RWPE2 (cell line): ENCODE measurements around the gene ADIRF.

Experiments
- ATAC-seq: fragments of 200-7000 bp; cut with Tn5 transposase; 3 replicates; pipeline ENCODE4 v1.9.1; 2021; ENCODE audit warnings: low read depth
- DNase-seq: peaks from one replicate; pipeline ENCODE4 v3.0.0-alpha.2; 2020; ENCODE audit warnings: low spot score
- H3K27ac ChIP-seq: fragments of 450-650 bp; 2 replicates; pipeline ENCODE4 v1.5.1; 2017; ENCODE audit warnings: mild to moderate bottlenecking; ENCODE audit not compliant: poor library complexity, severe bottlenecking
- H3K27me3 ChIP-seq: fragments of 250-450 bp; sonication (Bioruptor Pico); 2 replicates; pipeline ENCODE4 v1.5.1; 2021; ENCODE audit warnings: mild to moderate bottlenecking, moderate library complexity; ENCODE audit not compliant: insufficient read depth, poor library complexity, severe bottlenecking
- H3K36me3 ChIP-seq: fragments of 250-450 bp; sonication (Bioruptor Pico); 2 replicates; pipeline ENCODE4 v1.5.1; 2020; ENCODE audit warnings: low read depth, mild to moderate bottlenecking, moderate library complexity
- H3K4me1 ChIP-seq: fragments of 250-450 bp; sonication (Bioruptor Pico); 2 replicates; pipeline ENCODE4 v1.5.1; 2021; ENCODE audit warnings: mild to moderate bottlenecking, moderate library complexity; ENCODE audit not compliant: insufficient read depth, poor library complexity, severe bottlenecking
- H3K4me3 ChIP-seq: fragments of 250-450 bp; sonication (Bioruptor Pico); 2 replicates; pipeline ENCODE4 v1.5.1; 2021; ENCODE audit warnings: mild to moderate bottlenecking, moderate library complexity; ENCODE audit not compliant: severe bottlenecking
- H3K9me3 ChIP-seq: fragments of 250-450 bp; sonication (Bioruptor Pico); 2 replicates; pipeline ENCODE4 v1.5.1; 2021; ENCODE audit warnings: mild to moderate bottlenecking, moderate library complexity; ENCODE audit not compliant: severe bottlenecking
- CTCF ChIP-seq: fragments of 450-650 bp; IDR thresholded peaks from one replicate; pipeline ENCODE4 v1.5.1; 2017; ENCODE audit warnings: mild to moderate bottlenecking, moderate library complexity; ENCODE audit not compliant: poor library complexity, severe bottlenecking

The ADIRF gene

DNA sequence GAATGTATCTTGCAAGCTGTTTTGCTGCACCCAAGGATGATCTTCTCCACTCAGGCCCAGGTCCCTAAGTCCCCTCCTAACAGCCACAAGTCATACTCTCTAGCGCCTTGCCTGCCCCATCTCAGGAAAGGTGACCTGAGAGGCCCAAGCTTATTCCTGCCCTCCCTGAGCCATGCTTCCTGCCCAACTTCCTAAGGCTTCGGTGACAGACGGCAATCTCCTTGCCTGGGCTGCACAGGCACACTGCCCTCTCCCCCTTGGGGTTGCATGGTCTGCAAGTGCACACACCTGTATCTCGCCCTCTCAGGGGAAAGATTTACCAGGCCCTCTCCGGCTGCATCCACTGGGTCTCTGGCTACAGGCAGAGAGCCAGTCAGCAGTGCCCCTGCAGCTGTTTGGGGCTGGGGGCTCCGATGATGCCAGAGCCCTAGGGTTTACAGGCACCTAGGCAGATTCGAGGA, 771 bp upstream of the ADIRF start:
- Histone ChIP-seq H3K4me1 (peaks cover 21% of the 10 kb centered on the region), H3K36me3 (no peaks in the 10 kb centered on the region; the same call in 1 of the 2 replicates), H3K9me3 (no peaks in the 10 kb centered on the region), H3K4me3 (no peak overlapping the region), H3K27ac (peak overlapping the region; percentile 92), H3K27me3 (no peaks in the 10 kb centered on the region)
- DNase-seq (no peak), ATAC-seq (no peak)
- no peak for TF ChIP-seq CTCF

DNA sequence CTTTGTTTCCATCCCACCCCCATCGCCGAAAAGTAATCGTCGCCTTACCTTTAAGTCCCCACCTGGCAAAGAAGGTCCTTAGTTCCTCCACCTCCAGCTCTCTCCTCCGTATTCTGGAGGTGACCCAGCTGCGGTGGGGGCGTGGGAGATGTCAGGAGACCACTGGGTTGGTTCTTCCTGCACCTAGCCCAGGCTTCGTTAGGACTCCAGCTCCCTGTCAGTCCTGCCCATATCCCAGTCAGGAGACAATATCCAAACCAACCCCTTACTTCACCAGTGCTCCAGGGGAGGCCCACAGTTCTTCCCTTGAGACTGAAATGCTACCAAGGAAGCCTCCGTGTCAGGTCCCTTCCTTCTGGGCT, 693 bp downstream of the ADIRF start:
- Histone ChIP-seq H3K27me3 (no peaks in the 10 kb centered on the region), H3K27ac (peak overlapping the region; percentile 92), H3K4me3 (peak overlapping the region; percentile 53), H3K4me1 (peaks cover 21% of the 10 kb centered on the region), H3K9me3 (no peaks in the 10 kb centered on the region), H3K36me3 (no peaks in the 10 kb centered on the region; the same call in 1 of the 2 replicates)
- DNase-seq (no peak), ATAC-seq (no peak)
- TF ChIP-seq CTCF = no peak

DNA sequence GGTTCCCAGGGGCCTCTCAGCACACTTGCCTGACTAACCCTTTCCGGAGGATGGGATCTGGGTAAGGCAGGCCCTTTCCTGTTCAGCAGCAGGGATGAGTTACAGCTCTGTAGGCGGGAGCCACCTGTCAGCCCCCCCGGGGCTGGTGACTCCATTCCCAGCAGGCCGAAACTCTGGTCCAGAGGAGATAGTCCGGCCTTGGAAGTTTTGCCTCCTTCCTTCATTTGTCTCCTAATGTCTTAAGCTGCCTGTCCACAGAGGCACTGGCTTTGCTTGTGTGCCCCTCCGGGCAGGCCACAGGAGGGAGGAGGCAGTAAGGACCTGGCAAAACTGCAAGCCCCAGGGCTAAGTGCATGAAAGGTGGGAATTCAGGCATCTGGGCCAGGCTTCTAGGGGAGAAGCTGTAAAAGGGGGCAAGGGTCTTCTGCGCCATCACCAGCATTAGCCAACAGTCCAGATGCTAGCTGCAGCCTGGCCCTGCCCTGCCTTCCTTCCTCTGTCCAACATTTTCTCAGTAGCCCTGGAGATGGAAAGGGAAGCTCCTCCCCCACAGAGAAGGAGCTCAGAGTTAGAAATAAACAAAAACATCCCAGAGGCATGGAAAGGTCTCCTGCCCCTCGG, 1.2 kb downstream of the ADIRF start:
- DNase-seq = no peak
- ATAC-seq = peak; percentile 46
- peaks cover 27% of the 10 kb centered on the region for H3K4me1 ChIP-seq
- peak overlapping the region; percentile 53 for H3K4me3 ChIP-seq
- H3K9me3 ChIP-seq = no peaks in the 10 kb centered on the region
- H3K27ac ChIP-seq = peak overlapping the region; percentile 92
- H3K27me3 ChIP-seq = no peaks in the 10 kb centered on the region
- H3K36me3 ChIP-seq = no peaks in the 10 kb centered on the region; the same call in 1 of the 2 replicates
- no peak for TF ChIP-seq CTCF

- peak overlapping the region; percentile 53 for H3K4me3 ChIP-seq
- no peak for TF ChIP-seq CTCF
- DNase-seq = peak; percentile 75
- H3K9me3 ChIP-seq = no peaks in the 10 kb centered on the region
- peak overlapping the region; percentile 92 for H3K27ac ChIP-seq
- H3K27me3 ChIP-seq = no peaks in the 10 kb centered on the region
- ATAC-seq = peak; percentile 7; the same call in 2 of the 3 replicates
- H3K4me1 ChIP-seq = peaks cover 31% of the 10 kb centered on the region
- H3K36me3 ChIP-seq = no peaks in the 10 kb centered on the region; the same call in 1 of the 2 replicates
These were observed 2.1 kb downstream of the ADIRF start for GRCh38 chr10:86970162-86970981.

- DNase-seq (no peak), ATAC-seq (no peak; the same call in 2 of the 3 replicates)
- no peaks in the 10 kb centered on the region for H3K9me3 ChIP-seq
- H3K4me3 ChIP-seq = peak overlapping the region; percentile 53
- no peaks in the 10 kb centered on the region for H3K36me3 ChIP-seq
- peak overlapping the region; percentile 92 for H3K27ac ChIP-seq
- no peaks in the 10 kb centered on the region for H3K27me3 ChIP-seq
- TF ChIP-seq CTCF = no peak
- H3K4me1 ChIP-seq = peaks cover 31% of the 10 kb centered on the region
These were observed 2.6 kb downstream of the ADIRF start for GRCh38 chr10:86970982-86971231.
